ENCODE data around the gene C16orf78.
A peak's percentile ranks its signal among the peaks of the same experiment; 100 is the strongest.
"Not testable (repeated sequence)": the region's sequence is repeated elsewhere in the genome, so short reads cannot be mapped to it uniquely, and the experiment has no call there.

Gene C16orf78

GRCh38 chr16:49353680-49354079 is 19.9 kb upstream of the C16orf78 start:
- H3K4me3 ChIP-seq (ENCODE audit: control insufficient read depth, low read depth, low read length), result no peak overlapping the region
- DNase-seq (ENCODE audit: low read depth), result peak; percentile 11
- TF ChIP-seq, protein P1, sequence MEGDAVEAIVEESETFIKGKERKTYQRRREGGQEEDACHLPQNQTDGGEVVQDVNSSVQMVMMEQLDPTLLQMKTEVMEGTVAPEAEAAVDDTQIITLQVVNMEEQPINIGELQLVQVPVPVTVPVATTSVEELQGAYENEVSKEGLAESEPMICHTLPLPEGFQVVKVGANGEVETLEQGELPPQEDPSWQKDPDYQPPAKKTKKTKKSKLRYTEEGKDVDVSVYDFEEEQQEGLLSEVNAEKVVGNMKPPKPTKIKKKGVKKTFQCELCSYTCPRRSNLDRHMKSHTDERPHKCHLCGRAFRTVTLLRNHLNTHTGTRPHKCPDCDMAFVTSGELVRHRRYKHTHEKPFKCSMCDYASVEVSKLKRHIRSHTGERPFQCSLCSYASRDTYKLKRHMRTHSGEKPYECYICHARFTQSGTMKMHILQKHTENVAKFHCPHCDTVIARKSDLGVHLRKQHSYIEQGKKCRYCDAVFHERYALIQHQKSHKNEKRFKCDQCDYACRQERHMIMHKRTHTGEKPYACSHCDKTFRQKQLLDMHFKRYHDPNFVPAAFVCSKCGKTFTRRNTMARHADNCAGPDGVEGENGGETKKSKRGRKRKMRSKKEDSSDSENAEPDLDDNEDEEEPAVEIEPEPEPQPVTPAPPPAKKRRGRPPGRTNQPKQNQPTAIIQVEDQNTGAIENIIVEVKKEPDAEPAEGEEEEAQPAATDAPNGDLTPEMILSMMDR (conservative IDR thresholded peaks at IDR 0.05; ENCODE audit: control insufficient read depth, insufficient read depth, low read depth, low read length), result no peak

- H3K4me3 ChIP-seq (ENCODE audit: control insufficient read depth, low read depth, low read length), result no peak overlapping the region
- no peak for DNase-seq (ENCODE audit: low read depth)
- TF ChIP-seq, protein P1 (conservative IDR thresholded peaks at IDR 0.05; ENCODE audit: control insufficient read depth, insufficient read depth, low read depth, low read length), result no peak
These were observed 19.5 kb upstream of the C16orf78 start for GRCh38 chr16:49354101-49354500.

DNA sequence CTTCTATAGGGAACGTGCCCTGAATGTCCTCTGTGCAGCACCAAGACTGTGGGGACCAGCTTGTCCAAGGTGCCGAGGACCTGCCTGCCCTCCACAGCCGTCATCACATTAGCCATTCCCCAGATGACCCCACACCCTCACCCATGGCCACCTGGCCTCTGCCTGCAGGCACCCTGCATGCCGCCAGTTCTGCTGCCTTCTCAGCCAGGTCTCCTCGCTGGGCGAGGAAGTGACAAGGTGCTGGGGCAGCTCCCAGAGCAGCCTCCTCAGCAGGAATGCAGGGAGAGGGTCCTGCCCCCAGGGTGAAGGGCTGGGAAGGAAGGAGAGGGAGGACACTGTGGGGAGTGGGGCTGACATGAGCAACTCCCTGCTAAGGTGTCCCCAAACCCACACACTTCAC is 18.6 kb upstream of the C16orf78 start:
- TF ChIP-seq, protein P1 (conservative IDR thresholded peaks at IDR 0.05; ENCODE audit: control insufficient read depth, insufficient read depth, low read depth, low read length), result no peak
- DNase-seq (ENCODE audit: low read depth), result no peak
- no peak overlapping the region for H3K4me3 ChIP-seq (ENCODE audit: control insufficient read depth, low read depth, low read length)

DNA sequence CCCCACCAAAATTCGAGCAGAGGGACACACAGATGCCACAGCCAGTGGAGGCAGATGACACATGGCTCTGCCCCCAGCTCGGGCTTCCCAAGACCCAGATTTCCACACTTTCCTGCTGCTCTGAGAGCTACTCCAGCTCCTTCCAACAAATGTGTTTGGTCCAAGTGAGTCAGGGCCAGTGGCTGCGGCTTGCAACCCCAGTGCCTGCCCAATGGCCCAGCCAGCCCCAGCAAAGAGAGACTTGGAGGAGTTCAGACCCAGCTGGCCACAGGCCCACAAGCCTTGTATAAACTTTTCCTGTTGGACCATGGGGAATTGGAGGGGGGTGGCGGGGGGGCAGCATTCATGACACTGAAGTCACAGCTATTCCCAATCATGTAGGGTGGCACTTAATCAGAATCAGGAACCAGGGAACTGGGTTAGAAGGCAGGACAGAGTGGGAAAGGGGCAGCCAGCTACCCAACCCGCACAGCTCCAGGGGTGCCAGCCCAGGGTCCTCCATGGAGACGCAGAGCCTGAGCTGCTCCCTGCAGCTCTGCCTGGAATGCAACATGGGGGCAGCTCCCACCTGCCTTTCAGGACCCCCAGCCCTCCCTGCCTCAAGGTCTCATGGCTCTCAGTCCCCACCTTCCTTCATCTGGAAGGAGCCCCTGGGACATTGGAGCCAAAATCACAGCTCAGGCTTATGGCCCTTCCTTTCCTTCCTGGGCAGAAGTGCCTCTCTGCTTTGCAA is 17.5 kb upstream of the C16orf78 start:
- no peak for DNase-seq (ENCODE audit: low read depth)
- H3K4me3 ChIP-seq (ENCODE audit: control insufficient read depth, low read depth, low read length), result no peak overlapping the region
- TF ChIP-seq, protein P1 (conservative IDR thresholded peaks at IDR 0.05; ENCODE audit: control insufficient read depth, insufficient read depth, low read depth, low read length), result no peak

DNA sequence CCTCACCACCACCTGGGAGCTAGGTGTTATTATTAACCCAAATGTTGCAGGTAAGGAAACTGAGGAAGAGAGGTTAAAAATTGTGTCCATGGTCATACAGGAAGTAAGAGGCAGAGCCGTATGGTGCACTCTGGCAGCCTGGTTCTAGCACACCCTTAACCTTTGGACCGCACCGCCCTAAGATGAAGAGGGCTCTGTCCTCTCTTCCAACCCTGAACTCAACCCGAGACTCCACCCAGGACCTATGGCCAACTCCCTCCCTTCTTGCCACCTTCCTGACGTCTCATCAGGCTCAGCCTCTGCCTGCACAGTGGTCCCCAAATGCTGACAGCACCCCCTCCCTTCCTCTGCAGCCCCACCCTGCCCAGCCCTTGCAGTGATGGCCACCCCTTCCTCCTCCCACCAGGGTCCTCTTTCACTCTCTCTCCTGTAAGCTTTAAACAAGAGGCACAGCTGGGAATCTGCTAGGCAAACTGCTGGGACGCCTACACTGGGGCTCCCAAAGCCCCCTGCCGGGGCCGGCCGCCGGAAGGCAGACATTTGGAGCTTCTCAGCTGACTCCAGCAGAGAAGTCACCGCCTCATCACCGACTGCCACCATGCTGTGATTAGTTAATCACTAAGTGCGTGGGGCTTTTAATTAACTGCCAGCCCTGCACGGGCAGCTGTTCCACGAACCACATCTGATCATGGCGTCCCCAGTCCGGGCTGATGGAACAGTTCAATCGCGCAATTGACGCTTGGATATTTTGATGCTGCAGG is 16.7 kb upstream of the C16orf78 start:
- TF ChIP-seq, protein P1 (conservative IDR thresholded peaks at IDR 0.05; ENCODE audit: control insufficient read depth, insufficient read depth, low read depth, low read length), result no peak
- DNase-seq (ENCODE audit: low read depth), result no peak
- no peak overlapping the region for H3K4me3 ChIP-seq (ENCODE audit: control insufficient read depth, low read depth, low read length)

- H3K4me3 ChIP-seq (ENCODE audit: control insufficient read depth, low read depth, low read length), result no peak overlapping the region
- DNase-seq (ENCODE audit: low read depth), result no peak
- TF ChIP-seq, protein P1 (conservative IDR thresholded peaks at IDR 0.05; ENCODE audit: control insufficient read depth, insufficient read depth, low read depth, low read length), result no peak
These were observed 14.0 kb upstream of the C16orf78 start for GRCh38 chr16:49359591-49359990.

DNA sequence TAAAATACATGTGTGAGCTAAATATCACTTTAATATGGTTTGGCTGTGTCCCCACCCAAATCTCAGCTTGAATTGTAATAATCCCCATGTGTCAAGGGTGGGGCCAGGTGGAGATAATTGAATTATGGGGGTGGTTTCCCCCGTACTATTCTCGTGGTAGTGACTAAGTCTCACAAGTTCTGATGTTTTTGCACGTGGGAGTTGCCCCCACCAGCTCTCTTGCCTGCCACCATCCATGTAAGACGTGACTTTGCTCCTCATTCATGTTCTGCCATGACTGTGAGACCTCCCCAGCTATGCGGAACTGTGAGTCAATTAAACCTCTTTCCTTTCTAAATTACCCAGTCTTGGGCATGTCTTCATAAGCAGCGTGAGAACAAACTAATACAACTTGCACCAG is 11.9 kb upstream of the C16orf78 start:
- H3K4me3 ChIP-seq (ENCODE audit: control insufficient read depth, low read depth, low read length); DNase-seq (ENCODE audit: low read depth): not testable (repeated sequence)
